ENCODE data around the gene TGIF2. TPM values are rescaled to one million over a fixed set of nuclear protein-coding genes. Genes with fewer than 3 reads are reported as not detected.

TGIF2 gene
- total RNA-seq, 5 donors from 2014 or later (not counting 1 experiment from before 2014, with no cell fraction given) = 31.2 to 39.7 (median 35.6) TPM

DNA sequence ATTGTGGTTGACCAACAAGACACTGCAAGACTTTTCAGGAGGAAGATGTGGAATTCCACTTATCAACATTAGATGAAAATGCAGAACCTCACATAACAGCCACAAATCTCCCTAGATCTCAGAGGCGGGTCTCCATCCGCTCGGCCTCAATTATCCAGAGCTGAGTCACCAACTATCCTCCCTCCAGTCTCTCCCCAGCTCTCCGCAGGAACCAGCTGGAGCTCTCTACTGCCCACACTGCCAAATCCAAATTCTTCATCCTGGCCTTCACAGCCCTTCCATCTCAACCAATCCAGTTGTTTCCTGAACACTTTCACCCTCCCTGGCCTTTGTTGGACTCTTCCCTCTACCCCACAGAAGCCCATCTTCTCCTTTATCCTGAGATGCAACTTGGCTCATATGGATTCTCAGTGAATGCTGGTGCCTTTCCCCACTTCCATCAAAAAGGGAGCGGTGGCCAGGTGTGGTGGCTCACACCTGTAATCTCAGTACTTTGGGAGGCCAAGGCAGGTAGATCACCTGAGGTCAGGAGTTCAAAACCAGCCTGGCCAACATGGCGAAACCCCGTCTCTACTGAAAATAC lies 3.5 kb upstream of the TGIF2 start:
- 100% methylated on average over 4 of the region's 7 CpGs for WGBS (ENCODE audit: insufficient coverage)
- Mint-ChIP-seq H3K36me3 (peaks cover 2% of the 10 kb centered on the region), H3K27me3 (no peaks in the 10 kb centered on the region), H3K27ac (peak overlapping the region; percentile 40 to 93), H3K9me3 (peaks cover 0 to 2% (median 0%) of the 10 kb centered on the region in 3 donors), H3K4me1 (peaks cover 18 to 24% (median 21%) of the 10 kb centered on the region in 3 donors), H3K4me3 (no peak overlapping the region)
- ChIA-PET POLR2A (no interaction called here), CTCF (no interaction called here)
- Histone ChIP-seq H3K36me3 (ENCODE audit: control insufficient read depth in 2 of 2, extremely low read depth in 1 of 2, insufficient read depth in 1 of 2, low read length in 1 of 2) (no peaks in the 10 kb centered on the region), H3K27ac (ENCODE audit: low read length) (no peak overlapping the region), H3K4me3 (ENCODE audit: control insufficient read depth in 1 of 2, extremely low read depth in 1 of 2, low read length in 1 of 2) (no peak overlapping the region), H3K4me1 (ENCODE audit: control insufficient read depth in 1 of 2, extremely low read depth in 1 of 2, insufficient read depth in 2 of 2, low read length in 2 of 2) (peaks cover 4 to 27% of the 10 kb centered on the region in 2 experiments), H3K27me3 (replicated peaks in 1 of 2; ENCODE audit: control insufficient read depth in 2 of 2, extremely low read depth in 1 of 2, insufficient read depth in 2 of 2, low read length in 1 of 2) (peaks cover 0 to 2% of the 10 kb centered on the region in 2 experiments), H3K9me3 (no peaks in the 10 kb centered on the region)
- ATAC-seq (replicated peaks in 1 of 4) (no peak), DNase-seq (no peak)

DNA sequence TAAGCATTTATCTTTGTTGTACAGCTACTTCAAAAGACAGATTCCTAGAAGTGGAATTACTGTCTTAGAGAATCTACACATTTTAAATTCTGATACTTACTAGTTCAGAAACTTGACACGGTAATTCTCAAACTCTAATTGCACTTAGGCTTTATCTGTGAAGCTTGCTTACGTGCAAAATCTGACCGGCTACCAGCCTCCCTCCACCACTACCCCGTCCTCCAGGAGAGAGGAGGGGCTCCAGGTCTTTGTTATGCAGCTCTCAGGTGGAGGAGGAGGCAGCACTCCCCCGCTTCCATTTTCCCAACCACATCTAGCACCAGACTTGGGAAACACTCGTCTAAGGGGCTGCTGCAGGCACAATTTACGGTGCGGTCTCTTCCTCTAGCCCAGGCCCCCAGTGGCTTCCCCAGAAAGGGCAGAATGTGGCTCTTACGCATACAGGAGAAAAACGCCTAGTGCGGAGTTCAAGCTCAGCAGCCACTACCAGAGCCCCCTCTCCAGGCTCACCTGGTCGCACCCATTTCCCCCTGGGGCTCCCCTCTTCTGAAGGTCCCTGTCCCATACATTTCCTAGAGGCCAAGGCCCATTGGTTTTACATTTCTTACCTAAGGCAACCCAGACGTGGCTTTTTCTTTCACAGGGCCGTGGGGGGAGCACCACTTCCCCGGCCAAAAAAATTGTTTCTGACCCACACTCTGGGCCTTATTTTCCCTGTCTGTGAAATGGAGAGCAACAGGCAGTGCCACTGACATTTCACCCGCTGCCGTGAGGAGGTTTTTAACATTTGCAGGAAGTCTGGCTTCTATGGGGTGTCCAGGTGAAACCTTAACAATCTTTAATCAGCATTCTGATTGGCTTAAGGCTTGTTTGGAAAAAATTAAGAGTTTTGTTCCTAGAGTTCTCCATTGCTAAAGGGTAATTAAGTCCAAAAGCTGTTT lies 1.6 kb upstream of the TGIF2 start:
- WGBS (ENCODE audit: insufficient coverage) = 73% methylated on average over 7 of the region's 17 CpGs
- Histone ChIP-seq H3K27me3 (replicated peaks in 1 of 2; ENCODE audit: control insufficient read depth in 2 of 2, extremely low read depth in 1 of 2, insufficient read depth in 2 of 2, low read length in 1 of 2) (peaks cover 0 to 2% of the 10 kb centered on the region in 2 experiments), H3K36me3 (ENCODE audit: control insufficient read depth in 2 of 2, extremely low read depth in 1 of 2, insufficient read depth in 1 of 2, low read length in 1 of 2) (no peaks in the 10 kb centered on the region), H3K27ac (ENCODE audit: low read length) (peak overlapping the region; percentile 96), H3K9me3 (no peaks in the 10 kb centered on the region), H3K4me1 (ENCODE audit: control insufficient read depth in 1 of 2, extremely low read depth in 1 of 2, insufficient read depth in 2 of 2, low read length in 2 of 2) (peaks cover 4 to 38% of the 10 kb centered on the region in 2 experiments), H3K4me3 (ENCODE audit: control insufficient read depth in 1 of 2, extremely low read depth in 1 of 2, low read length in 1 of 2) (peak overlapping the region; percentile 35 to 60)
- ATAC-seq (replicated peaks in 1 of 4) = no peak
- peaks cover 35 to 38% (median 37%) of the 10 kb centered on the region in 3 donors for H3K4me1 Mint-ChIP-seq
- peak overlapping the region; percentile 93 to 98 for H3K27ac Mint-ChIP-seq
- H3K4me3 Mint-ChIP-seq = peak overlapping the region; percentile 84 to 87 (median 85)
- no peaks in the 10 kb centered on the region for H3K9me3 Mint-ChIP-seq
- ChIA-PET POLR2A (interaction anchor here in 1 of 2 donors (0.6 to 1.1 kb wide), 2 partner anchors 16 to 71 kb away, joined by 4 to 7 read pairs; no protein-coding TSS in a partner anchor), CTCF (interaction anchor here in 1 of 2 donors (0.6 to 1.8 kb wide), 7 partner anchors 16 to 95 kb away, joined by 3 to 8 read pairs (median 4); partner anchors contain the start of genes RAB5IF and SLA2)
- DNase-seq = peak in 1 of 35 experiments; percentile 16
- H3K36me3 Mint-ChIP-seq = no peaks in the 10 kb centered on the region
- no peaks in the 10 kb centered on the region for H3K27me3 Mint-ChIP-seq

DNA sequence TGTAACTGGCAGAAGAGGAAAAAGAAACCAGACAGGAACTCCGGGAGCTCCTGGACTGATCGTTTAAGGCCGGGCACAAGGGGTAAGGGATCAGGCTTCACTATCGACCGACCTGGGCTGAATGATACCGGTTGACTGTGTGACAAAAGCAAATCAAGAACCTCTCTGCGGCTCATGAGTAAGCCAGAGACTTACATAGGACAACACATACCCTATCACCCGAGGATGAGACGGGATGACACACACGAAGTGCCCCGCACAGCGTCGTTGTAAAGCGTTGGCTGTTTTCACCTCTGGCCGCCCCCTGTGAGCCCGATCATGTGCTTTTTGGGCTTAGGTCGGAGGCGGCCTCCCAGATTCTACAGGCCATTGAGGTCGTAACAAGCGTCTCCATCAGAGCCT lies 695 bp upstream of the TGIF2 start:
- Histone ChIP-seq H3K4me1 (ENCODE audit: control insufficient read depth in 1 of 2, extremely low read depth in 1 of 2, insufficient read depth in 2 of 2, low read length in 2 of 2) (peaks cover 4 to 39% of the 10 kb centered on the region in 2 experiments), H3K4me3 (ENCODE audit: control insufficient read depth in 1 of 2, extremely low read depth in 1 of 2, low read length in 1 of 2) (peak overlapping the region; percentile 35 to 60), H3K27me3 (replicated peaks in 1 of 2; ENCODE audit: control insufficient read depth in 2 of 2, extremely low read depth in 1 of 2, insufficient read depth in 2 of 2, low read length in 1 of 2) (peaks cover 0 to 2% of the 10 kb centered on the region in 2 experiments), H3K36me3 (ENCODE audit: control insufficient read depth in 2 of 2, extremely low read depth in 1 of 2, insufficient read depth in 1 of 2, low read length in 1 of 2) (no peaks in the 10 kb centered on the region), H3K9me3 (no peaks in the 10 kb centered on the region), H3K27ac (ENCODE audit: low read length) (peak overlapping the region; percentile 96)
- Mint-ChIP-seq H3K9me3 (no peaks in the 10 kb centered on the region), H3K36me3 (no peaks in the 10 kb centered on the region), H3K27me3 (no peaks in the 10 kb centered on the region), H3K4me1 (peaks cover 35 to 38% (median 37%) of the 10 kb centered on the region in 3 donors), H3K4me3 (peak overlapping the region; percentile 84 to 87 (median 85)), H3K27ac (peak overlapping the region; percentile 93 to 98)
- 8% methylated on average over 14 of the region's 20 CpGs for WGBS (ENCODE audit: insufficient coverage)
- ChIA-PET POLR2A (interaction anchor here in 1 of 2 donors (0.6 to 1.1 kb wide), 6 partner anchors 15 to 605 kb away, joined by 3 to 10 read pairs (median 6); no protein-coding TSS in a partner anchor), CTCF (interaction anchor here in 1 of 2 donors (0.5 to 1.6 kb wide), 8 partner anchors 11 to 72 kb away, joined by 3 to 9 read pairs (median 4); partner anchors contain the start of gene RAB5IF)
- peak; percentile 59 to 67 (median 66) for ATAC-seq (replicated peaks in 1 of 4)
- DNase-seq = peak in 32 of 35 experiments; percentile 41 to 83 (median 59)

DNA sequence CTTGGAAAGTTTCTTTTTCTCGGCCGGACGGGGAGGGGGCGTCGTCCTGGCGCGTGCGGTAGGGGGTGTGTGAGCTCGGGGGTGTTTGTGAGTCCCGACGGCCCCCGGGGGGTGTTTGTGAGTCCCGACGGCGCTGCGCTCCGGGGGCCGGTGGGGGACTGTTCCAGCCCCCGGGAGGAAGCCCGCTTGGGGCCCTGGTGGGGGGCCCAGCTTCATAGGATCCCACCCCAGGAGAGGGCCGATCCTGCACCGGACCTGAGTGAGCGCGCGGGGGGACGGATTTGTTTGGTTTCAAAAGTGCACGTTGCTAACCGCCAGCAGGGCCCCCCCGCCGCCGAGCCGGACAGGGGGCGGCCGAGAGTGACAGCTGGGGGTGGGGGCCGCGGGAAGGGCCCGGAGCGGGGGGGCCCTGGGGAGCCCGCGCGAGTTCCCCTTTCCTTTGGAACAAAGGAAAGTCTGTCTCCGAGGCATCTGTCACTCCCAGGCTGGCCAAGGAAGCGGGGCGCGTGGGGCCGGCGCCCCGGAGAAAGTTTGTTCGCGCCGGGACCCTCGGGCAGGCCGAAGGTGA lies 485 bp downstream of the TGIF2 start:
- Mint-ChIP-seq H3K36me3 (no peaks in the 10 kb centered on the region), H3K27ac (peak overlapping the region; percentile 16 to 61), H3K9me3 (no peaks in the 10 kb centered on the region), H3K4me3 (peak overlapping the region; percentile 85 to 89 (median 89)), H3K27me3 (no peaks in the 10 kb centered on the region), H3K4me1 (peaks cover 35 to 41% (median 38%) of the 10 kb centered on the region in 3 donors)
- Histone ChIP-seq H3K9me3 (no peaks in the 10 kb centered on the region), H3K27ac (ENCODE audit: low read length) (peak overlapping the region; percentile 100), H3K36me3 (ENCODE audit: control insufficient read depth in 2 of 2, extremely low read depth in 1 of 2, insufficient read depth in 1 of 2, low read length in 1 of 2) (peaks cover 3 to 6% of the 10 kb centered on the region in 2 donors), H3K4me3 (ENCODE audit: control insufficient read depth in 1 of 2, extremely low read depth in 1 of 2, low read length in 1 of 2) (peak overlapping the region; percentile 77 to 90), H3K4me1 (ENCODE audit: control insufficient read depth in 1 of 2, extremely low read depth in 1 of 2, insufficient read depth in 2 of 2, low read length in 2 of 2) (peaks cover 4 to 48% of the 10 kb centered on the region in 2 experiments), H3K27me3 (replicated peaks in 1 of 2; ENCODE audit: control insufficient read depth in 2 of 2, extremely low read depth in 1 of 2, insufficient read depth in 2 of 2, low read length in 1 of 2) (peaks cover 0 to 2% of the 10 kb centered on the region in 2 experiments)
- POLR2A ChIA-PET = interaction anchor here (0.6 to 1.1 kb wide), 5 partner anchors 14 to 350 kb away, joined by 3 to 7 read pairs (median 4); no protein-coding TSS in a partner anchor
- peak in 20 of 35 experiments; percentile 13 to 54 (median 26) for DNase-seq
- WGBS (ENCODE audit: insufficient coverage) = under 1% methylated on average over 34 of the region's 53 CpGs
- CTCF ChIA-PET = interaction anchor here in 1 of 2 donors (1.0 to 1.6 kb wide), 4 partner anchors 21 to 39 kb away, joined by 4 to 9 read pairs (median 6); partner anchors contain the start of gene RAB5IF
- ATAC-seq (replicated peaks in 1 of 4) = peak in 2 of 4 experiments; percentile 0 to 2

DNA sequence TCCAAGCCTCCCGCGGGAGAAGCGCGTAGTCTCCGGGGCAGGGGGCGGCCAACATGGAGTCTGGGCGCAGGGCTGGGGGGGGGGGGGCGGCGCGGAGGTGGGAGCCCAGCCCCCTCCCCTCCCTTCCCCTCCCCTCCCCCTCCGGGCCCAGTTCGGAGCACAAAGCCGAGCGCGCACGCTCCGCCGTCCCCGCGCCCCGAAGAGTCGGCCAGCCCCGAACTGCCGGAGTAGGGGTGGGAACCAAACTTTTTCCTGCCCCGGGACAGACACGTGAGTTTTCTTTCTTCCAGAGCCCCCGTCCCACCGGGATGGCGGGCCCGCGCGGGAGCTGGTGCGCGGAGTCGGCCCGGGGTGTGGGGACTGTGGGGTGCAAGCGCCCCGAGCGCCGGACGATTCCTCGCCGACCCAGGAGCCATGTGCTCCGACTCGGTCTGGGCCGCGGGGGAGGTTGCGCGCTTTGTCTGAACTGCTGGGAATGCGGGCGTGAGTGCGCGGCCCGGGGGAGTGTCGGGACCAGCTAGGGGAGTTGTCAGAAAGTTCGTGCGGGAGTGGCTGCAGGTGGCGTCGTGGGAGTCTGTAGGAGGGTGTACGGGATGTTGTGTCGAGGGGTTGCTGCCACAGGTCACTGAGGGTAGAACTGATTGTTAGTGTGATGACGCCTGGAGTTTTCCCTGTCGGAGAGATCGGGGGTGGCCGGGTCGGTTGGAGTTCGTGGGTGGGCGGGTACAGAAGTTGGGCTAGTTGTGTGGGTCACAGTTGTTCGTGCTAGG lies 1.2 kb downstream of the TGIF2 start:
- WGBS (ENCODE audit: insufficient coverage) = under 1% methylated on average over 52 of the region's 69 CpGs

More for the DNA sequence above, 1.2 kb downstream of the TGIF2 start:
- Histone ChIP-seq H3K27ac (ENCODE audit: low read length) (peak overlapping the region; percentile 100), H3K4me1 (ENCODE audit: control insufficient read depth in 1 of 2, extremely low read depth in 1 of 2, insufficient read depth in 2 of 2, low read length in 2 of 2) (peaks cover 4 to 48% of the 10 kb centered on the region in 2 experiments), H3K9me3 (no peaks in the 10 kb centered on the region), H3K4me3 (ENCODE audit: control insufficient read depth in 1 of 2, extremely low read depth in 1 of 2, low read length in 1 of 2) (peak overlapping the region; percentile 77 to 90), H3K36me3 (ENCODE audit: control insufficient read depth in 2 of 2, extremely low read depth in 1 of 2, insufficient read depth in 1 of 2, low read length in 1 of 2) (peaks cover 3 to 9% of the 10 kb centered on the region in 2 donors), H3K27me3 (replicated peaks in 1 of 2; ENCODE audit: control insufficient read depth in 2 of 2, extremely low read depth in 1 of 2, insufficient read depth in 2 of 2, low read length in 1 of 2) (peaks cover 0 to 2% of the 10 kb centered on the region in 2 experiments)
- ChIA-PET CTCF (interaction anchor here in 1 of 2 donors (0.6 to 1.3 kb wide), 3 partner anchors 13 to 71 kb away, joined by 3 to 9 read pairs (median 6); partner anchors contain the start of genes RAB5IF and SLA2), POLR2A (interaction anchor here (0.5 to 0.7 kb wide), 5 partner anchors 10 to 646 kb away, joined by 3 to 7 read pairs (median 5); no protein-coding TSS in a partner anchor)
- Mint-ChIP-seq H3K9me3 (no peaks in the 10 kb centered on the region), H3K4me3 (peak overlapping the region; percentile 85 to 89 (median 89)), H3K36me3 (peaks cover 4% of the 10 kb centered on the region), H3K27ac (peak overlapping the region; percentile 88 to 94), H3K4me1 (peaks cover 35 to 42% (median 38%) of the 10 kb centered on the region in 3 donors), H3K27me3 (no peaks in the 10 kb centered on the region)
- DNase-seq = peak; percentile 16 to 66 (median 47)
- ATAC-seq (replicated peaks in 1 of 4) = peak; percentile 10 to 14 (median 12)
